Spinal cord (tissue), 10 donors: ENCODE data around the gene MSN. TPM values are rescaled to one million over a fixed set of nuclear protein-coding genes. Genes with fewer than 3 reads are reported as not detected.
"Not testable (repeated sequence)": the region's sequence is repeated elsewhere in the genome, so short reads cannot be mapped to it uniquely, and the experiment has no call there.

Source experiments
- DNase-seq, 6 donors: peaks; one replicate each; pipeline versions ENCODE4 v3.0.0 to v3.0.0-alpha.2; 2013 to 2015; ENCODE audit warnings: low spot score in 6 of 6, low read depth in 4 of 6
- H3K27ac ChIP-seq: one replicate; pipeline ENCODE4 v1.5.1; 2013; ENCODE audit warnings: low read depth, low read length, control low read depth
- H3K27me3 ChIP-seq: one replicate; pipeline ENCODE4 v1.6.1; 2013; ENCODE audit warnings: low read length; ENCODE audit not compliant: control insufficient read depth, insufficient read depth
- H3K36me3 ChIP-seq: one replicate; pipeline ENCODE4 v1.6.1; 2013; ENCODE audit warnings: low read length; ENCODE audit not compliant: control insufficient read depth, insufficient read depth
- H3K4me1 ChIP-seq: one replicate; pipeline ENCODE4 v1.6.1; 2013; ENCODE audit warnings: low read length; ENCODE audit not compliant: control insufficient read depth, insufficient read depth
- H3K4me3 ChIP-seq: one replicate; pipeline ENCODE4 v1.5.1; 2013; ENCODE audit warnings: low read depth, low read length, control low read depth
- H3K9me3 ChIP-seq: one replicate; pipeline ENCODE4 v1.6.1; 2013; ENCODE audit warnings: low read length; ENCODE audit not compliant: control insufficient read depth, insufficient read depth
- WGBS: methylation state at CpG from one replicate; pipeline ENCODE4 v1.1.5; 2013; ENCODE audit warnings: missing lambda C conversion rate; ENCODE audit not compliant: insufficient coverage; 5-methylcytosine and 5-hydroxymethylcytosine counted together
- long read RNA-seq, 4 donors: transcript quantifications; one replicate each; lab custom pipeline, GENCODE V29; 2026
- polyA plus RNA-seq, 2 donors: library from polyadenylated mRNA; unstranded; fragments of 120-200 nt; gene quantifications; one replicate each; pipeline ENCODE4 v1.2.1, GENCODE V29; 2013; ENCODE audit not compliant: insufficient read length in 2 of 2
- total RNA-seq, 2 donors: library from RNA; depleted of rRNA in 1 of 2; stranded (reverse); fragments of 120-200 nt in 1 of 2; fragments of >200 nt in 1 of 2; gene quantifications; one replicate each; pipeline versions ENCODE4 v1.2.3 to v1.2.4, GENCODE V29; 2013 to 2014
- donor health status: healthy.

Gene MSN
- total RNA-seq (100 to 1,000 TPM in 1 of 2 donors, 10 to 100 TPM in 1; 75.2 to 156 TPM), polyA plus RNA-seq (100 to 1,000 TPM; 134 to 149 TPM)
- long read RNA-seq, donor 1, transcript MSN-201 (13 exons, 3,944 nt), result major isoform, 24 of 101 reads
- long read RNA-seq, donor 1, partial matches to known transcripts, result 72 of 101 reads
- long read RNA-seq, donor 1, other reads (novel, unspliced or antisense), result 5 of 101 reads
- long read RNA-seq, donor 2, transcript MSN-201 (13 exons, 3,944 nt), result major isoform, 7 of 30 reads
- long read RNA-seq, donor 2, partial matches to known transcripts, result 23 of 30 reads
- long read RNA-seq, donor 2, other reads (novel, unspliced or antisense), result 0 of 30 reads
- long read RNA-seq, donor 3, partial matches to known transcripts, result 101 of 105 reads
- long read RNA-seq, donor 3, other reads (novel, unspliced or antisense), result 0 of 105 reads
- long read RNA-seq, donor 4, transcript MSN-201 (13 exons, 3,944 nt), result major isoform, 29 of 157 reads
- long read RNA-seq, donor 4, partial matches to known transcripts, result 122 of 157 reads
- long read RNA-seq, donor 4, other reads (novel, unspliced or antisense), result 6 of 157 reads

- DNase-seq, result peak in 2 of 6 donors; percentile 31 to 51
- Histone ChIP-seq H3K4me3 (peak within 1 kb of the TSS; percentile 55), H3K9me3 (no peaks in the 10 kb centered on the region), H3K27me3 (no peaks in the 10 kb centered on the region), H3K4me1 (peaks cover 3% of the 10 kb centered on the region), H3K36me3 (no peaks in the 10 kb centered on the region), H3K27ac (peak within 1 kb of the TSS; percentile 85)
- WGBS, result 26% methylated on average over 49 of the region's 56 CpGs
Observed at GRCh38 chrX:65667503-65668376, at the start of gene MSN. Gene MSN (plus strand): TSS chrX:65667654. CDS start chrX:65667842, 188 bp downstream.

DNA sequence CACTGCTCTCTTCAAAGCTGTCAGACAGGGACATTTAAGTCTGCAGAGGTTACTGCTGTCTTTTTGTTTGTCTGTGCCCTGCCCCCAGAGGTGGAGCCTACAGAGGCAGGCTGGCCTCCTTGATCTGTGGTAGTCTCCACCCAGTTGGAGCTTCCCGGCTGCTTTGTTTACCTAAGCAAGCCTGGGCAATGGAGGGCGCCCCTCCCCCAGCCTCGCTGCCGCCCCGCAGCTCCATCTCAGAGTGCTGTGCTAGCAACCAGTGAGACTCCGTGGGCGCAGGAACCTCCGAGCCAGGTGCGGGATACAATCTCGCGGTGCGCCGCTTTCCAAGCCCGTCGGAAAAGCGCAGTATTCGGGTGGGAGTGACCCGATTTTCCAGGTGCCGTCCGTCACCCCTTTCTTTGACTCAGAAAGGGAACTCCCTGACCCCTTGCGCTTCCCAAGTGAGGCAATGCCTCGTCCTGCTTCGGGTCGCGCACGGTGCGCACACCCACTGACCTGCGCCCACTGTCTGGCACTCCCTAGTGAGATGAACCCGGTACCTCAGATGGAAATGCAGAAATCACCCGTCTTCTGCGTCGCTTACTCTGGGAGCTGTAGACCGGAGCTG lies 47.3 kb upstream of the MSN start:
- WGBS, result 52% methylated on average over 25 of the region's 33 CpGs
- H3K27me3 ChIP-seq, H3K9me3 ChIP-seq, H3K4me3 ChIP-seq, H3K36me3 ChIP-seq, H3K4me1 ChIP-seq, H3K27ac ChIP-seq, DNase-seq: not testable (repeated sequence)

DNA sequence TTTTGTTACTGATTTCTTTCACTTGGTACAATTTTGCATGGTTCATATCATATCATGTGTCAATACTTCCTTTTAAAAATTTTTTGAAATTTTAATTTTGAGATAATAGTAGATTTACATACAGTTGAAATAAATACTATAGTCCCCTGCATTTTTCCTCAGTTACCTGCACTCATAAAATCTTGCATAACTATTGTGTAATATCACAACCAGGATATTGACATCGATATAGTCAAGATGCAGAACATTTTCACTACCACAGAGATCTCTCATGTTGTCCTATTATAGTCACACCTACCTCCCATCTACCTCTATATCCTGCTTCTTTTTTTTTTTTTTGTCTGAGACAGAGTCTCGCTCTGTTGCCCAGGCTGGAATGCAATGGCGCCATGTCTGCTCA lies 36.7 kb upstream of the MSN start:
- DNase-seq, result no peak
- no peak overlapping the region for H3K27ac ChIP-seq
- no peaks in the 10 kb centered on the region for H3K9me3 ChIP-seq
- H3K4me1 ChIP-seq, result no peaks in the 10 kb centered on the region
- H3K27me3 ChIP-seq, result no peaks in the 10 kb centered on the region
- no CpG with 5 or more reads among the region's 3 CpGs for WGBS
- no peaks in the 10 kb centered on the region for H3K36me3 ChIP-seq
- no peak overlapping the region for H3K4me3 ChIP-seq

GRCh38 chrX:65633826-65634225 lies 33.6 kb upstream of the MSN start:
- WGBS, result 82% methylated on average over 1 of the region's 1 CpG
- no peak overlapping the region for H3K4me3 ChIP-seq
- H3K27ac ChIP-seq, result no peak overlapping the region
- no peaks in the 10 kb centered on the region for H3K36me3 ChIP-seq
- no peaks in the 10 kb centered on the region for H3K4me1 ChIP-seq
- H3K27me3 ChIP-seq, result no peaks in the 10 kb centered on the region
- H3K9me3 ChIP-seq, result no peaks in the 10 kb centered on the region
- no peak for DNase-seq

- Histone ChIP-seq H3K9me3 (no peaks in the 10 kb centered on the region), H3K27ac (no peak overlapping the region), H3K4me3 (no peak overlapping the region), H3K4me1 (no peaks in the 10 kb centered on the region), H3K36me3 (no peaks in the 10 kb centered on the region), H3K27me3 (no peaks in the 10 kb centered on the region)
- WGBS, result 60% methylated on average over 4 of the region's 4 CpGs
- DNase-seq, result no peak
Observed at GRCh38 chrX:65634732-65635131, 32.7 kb upstream of the MSN start.

GRCh38 chrX:65635378-65635777 lies 32.1 kb upstream of the MSN start:
- WGBS, result 13% methylated on average over 2 of the region's 3 CpGs
- no peaks in the 10 kb centered on the region for H3K27me3 ChIP-seq
- H3K9me3 ChIP-seq, result no peaks in the 10 kb centered on the region
- no peaks in the 10 kb centered on the region for H3K36me3 ChIP-seq
- H3K27ac ChIP-seq, result peak overlapping the region; percentile 30
- no peaks in the 10 kb centered on the region for H3K4me1 ChIP-seq
- H3K4me3 ChIP-seq, result no peak overlapping the region
- DNase-seq, result peak in 1 of 6 donors; percentile 27

- 75% methylated on average over 1 of the region's 2 CpGs for WGBS
- Histone ChIP-seq H3K4me3 (no peak overlapping the region), H3K27me3 (no peaks in the 10 kb centered on the region), H3K9me3 (no peaks in the 10 kb centered on the region), H3K36me3 (no peaks in the 10 kb centered on the region), H3K27ac (peak overlapping the region; percentile 30), H3K4me1 (no peaks in the 10 kb centered on the region)
- DNase-seq, result no peak
Observed at GRCh38 chrX:65635822-65636221, 31.6 kb upstream of the MSN start.

DNA sequence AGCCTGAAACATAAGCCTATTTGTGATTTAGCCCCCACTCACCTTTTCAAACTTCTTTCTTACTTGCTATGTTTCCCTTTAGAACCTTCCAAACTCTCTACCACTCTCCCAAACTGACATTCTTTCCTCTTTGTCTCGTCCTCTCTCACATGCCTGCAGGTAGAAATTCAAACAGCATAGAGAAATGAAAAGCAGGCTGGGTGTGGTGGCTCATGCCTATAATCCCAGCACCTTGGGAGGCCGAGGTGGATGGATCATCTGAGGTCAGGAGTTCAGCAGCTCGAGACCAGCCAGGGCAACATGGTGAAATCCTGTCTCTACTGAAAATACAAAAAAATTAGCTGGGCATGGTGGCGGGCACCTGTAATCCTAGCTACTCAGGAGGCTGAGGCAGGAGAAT lies 31.2 kb upstream of the MSN start:
- H3K4me3 ChIP-seq, H3K27ac ChIP-seq, H3K36me3 ChIP-seq, H3K4me1 ChIP-seq, H3K27me3 ChIP-seq, DNase-seq, H3K9me3 ChIP-seq: not testable (repeated sequence)
- WGBS, result 83% methylated on average over 2 of the region's 4 CpGs

GRCh38 chrX:65637335-65637734 lies 30.1 kb upstream of the MSN start:
- H3K27ac ChIP-seq, result no peak overlapping the region
- WGBS, result 78% methylated on average over 1 of the region's 5 CpGs
- DNase-seq, result no peak
- no peaks in the 10 kb centered on the region for H3K4me1 ChIP-seq
- no peaks in the 10 kb centered on the region for H3K9me3 ChIP-seq
- H3K36me3 ChIP-seq, result no peaks in the 10 kb centered on the region
- H3K4me3 ChIP-seq, result no peak overlapping the region
- H3K27me3 ChIP-seq, result no peaks in the 10 kb centered on the region
